PFSK-1 (cell line): Measurements from ENCODE around the gene RMI1.

ENCODE experiments used
- FOXP2 ChIP-seq: optimal IDR thresholded peaks from 2 replicates; pipeline ENCODE3; 2011; ENCODE audit warnings: borderline replicate concordance, control low read depth, inconsistent platforms; ENCODE audit not compliant: insufficient read depth; ENCODE audit errors: extremely low read length, extremely low read depth
- POLR2AphosphoS5 ChIP-seq: IDR thresholded peaks from 2 replicates; pipeline ENCODE4 v1.6.1; 2012; ENCODE audit warnings: low read depth, mild to moderate bottlenecking, control low read depth, low read length, moderate library complexity
- SIN3A ChIP-seq: IDR thresholded peaks from 2 replicates; pipeline ENCODE4 v1.6.1; 2012; ENCODE audit warnings: mild to moderate bottlenecking, low read length, moderate library complexity, borderline replicate concordance; ENCODE audit not compliant: insufficient read depth
- TAF1 ChIP-seq: IDR thresholded peaks from 2 replicates; pipeline ENCODE4 v1.6.1; 2012; ENCODE audit warnings: low read length, control low read depth, borderline replicate concordance; ENCODE audit not compliant: insufficient read depth
- TF ChIP-seq, protein P1 (sequence below), 2 experiments: IDR thresholded peaks; 2 replicates each; pipeline versions ENCODE4 v1.6.1 to v1.8.0; 2011 to 2012; ENCODE audit warnings: low read depth in 2 of 2, low read length in 2 of 2, control low read depth in 1 of 2, inconsistent platforms in 1 of 2, mild to moderate bottlenecking in 1 of 2, moderate library complexity in 1 of 2; ENCODE audit not compliant: insufficient read depth in 1 of 2

The RMI1 gene

DNA sequence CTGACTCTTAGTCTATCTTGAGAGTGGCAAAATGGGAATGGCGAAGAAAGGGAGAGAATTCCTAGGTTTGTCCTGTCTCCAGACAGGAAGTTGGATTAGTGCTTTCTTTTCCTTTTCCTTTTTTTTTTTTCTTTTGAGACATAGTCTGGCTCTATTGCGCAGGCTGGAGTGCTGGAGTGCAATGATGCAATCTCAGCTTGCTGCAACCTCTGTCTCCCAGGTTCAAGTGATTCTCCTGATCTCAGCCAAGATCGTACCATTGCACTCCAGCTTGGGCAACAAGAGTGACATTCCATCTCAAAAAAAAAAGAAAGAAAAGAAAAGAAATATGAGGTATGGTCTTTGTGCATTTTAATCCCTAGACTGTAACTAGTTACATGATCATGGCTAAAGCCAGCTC is 46.8 kb upstream of the RMI1 start:
- no peak for TF ChIP-seq TAF1
- TF ChIP-seq FOXP2: no peak
- TF ChIP-seq POLR2AphosphoS5: no peak
- TF ChIP-seq, protein P1, sequence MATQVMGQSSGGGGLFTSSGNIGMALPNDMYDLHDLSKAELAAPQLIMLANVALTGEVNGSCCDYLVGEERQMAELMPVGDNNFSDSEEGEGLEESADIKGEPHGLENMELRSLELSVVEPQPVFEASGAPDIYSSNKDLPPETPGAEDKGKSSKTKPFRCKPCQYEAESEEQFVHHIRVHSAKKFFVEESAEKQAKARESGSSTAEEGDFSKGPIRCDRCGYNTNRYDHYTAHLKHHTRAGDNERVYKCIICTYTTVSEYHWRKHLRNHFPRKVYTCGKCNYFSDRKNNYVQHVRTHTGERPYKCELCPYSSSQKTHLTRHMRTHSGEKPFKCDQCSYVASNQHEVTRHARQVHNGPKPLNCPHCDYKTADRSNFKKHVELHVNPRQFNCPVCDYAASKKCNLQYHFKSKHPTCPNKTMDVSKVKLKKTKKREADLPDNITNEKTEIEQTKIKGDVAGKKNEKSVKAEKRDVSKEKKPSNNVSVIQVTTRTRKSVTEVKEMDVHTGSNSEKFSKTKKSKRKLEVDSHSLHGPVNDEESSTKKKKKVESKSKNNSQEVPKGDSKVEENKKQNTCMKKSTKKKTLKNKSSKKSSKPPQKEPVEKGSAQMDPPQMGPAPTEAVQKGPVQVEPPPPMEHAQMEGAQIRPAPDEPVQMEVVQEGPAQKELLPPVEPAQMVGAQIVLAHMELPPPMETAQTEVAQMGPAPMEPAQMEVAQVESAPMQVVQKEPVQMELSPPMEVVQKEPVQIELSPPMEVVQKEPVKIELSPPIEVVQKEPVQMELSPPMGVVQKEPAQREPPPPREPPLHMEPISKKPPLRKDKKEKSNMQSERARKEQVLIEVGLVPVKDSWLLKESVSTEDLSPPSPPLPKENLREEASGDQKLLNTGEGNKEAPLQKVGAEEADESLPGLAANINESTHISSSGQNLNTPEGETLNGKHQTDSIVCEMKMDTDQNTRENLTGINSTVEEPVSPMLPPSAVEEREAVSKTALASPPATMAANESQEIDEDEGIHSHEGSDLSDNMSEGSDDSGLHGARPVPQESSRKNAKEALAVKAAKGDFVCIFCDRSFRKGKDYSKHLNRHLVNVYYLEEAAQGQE (IDR thresholded peaks at IDR 0.05; ENCODE audit: insufficient read depth in 1 of 2, low read depth in 2 of 2, low read length in 2 of 2): no peak
- TF ChIP-seq SIN3A: no peak

DNA sequence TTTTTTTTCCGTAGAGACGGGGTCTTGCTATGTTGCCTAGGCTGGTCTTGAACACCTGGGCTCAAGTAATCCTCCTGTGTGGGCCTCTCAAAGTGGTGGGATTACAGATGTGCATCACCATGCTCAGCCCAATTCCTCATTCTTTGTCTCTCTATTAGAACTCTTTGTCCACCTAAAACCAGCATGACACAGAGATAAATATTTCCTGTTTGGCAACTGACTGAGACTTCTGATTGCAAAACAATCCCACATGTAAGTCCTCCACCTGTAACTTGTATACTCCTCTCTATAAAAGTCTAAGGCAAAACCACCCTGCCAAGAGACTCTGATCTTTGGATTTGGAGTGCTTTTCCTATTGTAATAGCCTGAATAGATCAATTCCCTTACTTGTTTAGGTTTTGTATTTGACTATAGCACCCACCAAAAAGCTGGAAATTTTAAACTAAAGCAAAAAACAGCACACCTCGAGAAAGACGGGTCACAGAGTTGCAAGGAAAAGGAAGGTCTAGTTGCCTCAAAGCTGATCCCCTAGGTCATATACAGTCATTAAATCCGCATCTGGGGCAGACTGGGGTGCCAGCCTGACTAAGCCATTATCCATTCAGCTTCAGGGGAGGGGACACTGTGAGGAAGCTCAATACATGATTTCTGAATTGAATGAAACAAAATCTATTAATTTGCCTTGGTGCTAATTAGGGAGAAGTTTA is 45.9 kb upstream of the RMI1 start:
- no peak for TF ChIP-seq POLR2AphosphoS5
- TF ChIP-seq SIN3A: no peak
- TF ChIP-seq, protein P1 (IDR thresholded peaks at IDR 0.05; ENCODE audit: insufficient read depth in 1 of 2, low read depth in 2 of 2, low read length in 2 of 2): no peak
- no peak for TF ChIP-seq TAF1
- TF ChIP-seq FOXP2: no peak

DNA sequence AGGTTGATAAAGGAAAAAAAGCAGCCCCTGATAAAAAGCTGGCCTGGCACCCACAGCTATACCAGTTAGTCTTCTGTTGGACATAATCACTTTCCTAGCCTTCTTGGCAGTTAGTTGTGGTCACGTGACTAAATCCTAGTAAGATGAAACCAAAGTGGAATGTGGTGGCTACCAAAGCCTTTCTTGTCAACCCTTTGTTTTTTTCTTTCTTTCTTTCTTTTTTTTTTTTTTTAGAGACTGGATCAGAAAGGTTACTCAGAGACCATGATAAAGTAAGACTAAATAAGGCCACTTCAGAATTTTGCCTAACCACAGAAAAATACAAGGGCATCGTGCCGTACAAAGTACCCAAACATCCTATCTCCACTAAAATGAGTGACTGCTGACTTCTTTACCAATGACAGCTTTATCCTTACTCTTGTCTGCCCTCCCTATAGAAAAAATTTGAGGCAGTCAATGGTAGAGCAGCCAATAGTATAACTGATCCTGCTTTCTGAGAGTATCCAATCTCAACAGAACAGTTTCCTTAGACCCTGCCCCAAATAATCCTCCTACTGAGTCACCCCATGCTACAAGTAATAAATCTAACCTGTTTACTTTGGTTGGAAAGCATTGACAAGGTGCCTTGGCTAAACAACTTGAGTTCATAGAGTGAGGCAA is 45.2 kb upstream of the RMI1 start:
- TF ChIP-seq POLR2AphosphoS5 (no peak), FOXP2 (no peak), SIN3A (no peak)

DNA sequence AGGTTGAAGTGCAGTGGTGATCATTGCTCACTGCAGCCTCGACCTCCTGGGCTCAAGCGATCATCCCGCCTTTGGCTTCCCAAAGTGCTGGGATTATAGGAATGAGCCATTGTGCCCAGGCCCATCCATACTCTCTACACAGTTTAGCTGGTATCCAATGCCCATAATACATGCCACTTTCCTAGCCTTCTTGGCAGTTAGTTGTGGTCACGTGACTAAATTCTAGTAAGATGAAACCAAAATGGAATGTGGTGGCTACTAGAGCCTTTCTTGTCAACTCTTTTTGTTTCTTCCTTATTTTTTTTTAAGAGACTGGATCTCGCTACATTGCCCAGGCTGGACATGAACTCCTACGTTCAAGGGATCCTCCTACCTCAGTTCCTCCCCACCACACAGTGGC is 44.1 kb upstream of the RMI1 start:
- TF ChIP-seq FOXP2: no peak
- no peak for TF ChIP-seq POLR2AphosphoS5
- TF ChIP-seq, protein P1 (IDR thresholded peaks at IDR 0.05; ENCODE audit: insufficient read depth in 1 of 2, low read depth in 2 of 2, low read length in 2 of 2): no peak
- no peak for TF ChIP-seq SIN3A
- no peak for TF ChIP-seq TAF1

DNA sequence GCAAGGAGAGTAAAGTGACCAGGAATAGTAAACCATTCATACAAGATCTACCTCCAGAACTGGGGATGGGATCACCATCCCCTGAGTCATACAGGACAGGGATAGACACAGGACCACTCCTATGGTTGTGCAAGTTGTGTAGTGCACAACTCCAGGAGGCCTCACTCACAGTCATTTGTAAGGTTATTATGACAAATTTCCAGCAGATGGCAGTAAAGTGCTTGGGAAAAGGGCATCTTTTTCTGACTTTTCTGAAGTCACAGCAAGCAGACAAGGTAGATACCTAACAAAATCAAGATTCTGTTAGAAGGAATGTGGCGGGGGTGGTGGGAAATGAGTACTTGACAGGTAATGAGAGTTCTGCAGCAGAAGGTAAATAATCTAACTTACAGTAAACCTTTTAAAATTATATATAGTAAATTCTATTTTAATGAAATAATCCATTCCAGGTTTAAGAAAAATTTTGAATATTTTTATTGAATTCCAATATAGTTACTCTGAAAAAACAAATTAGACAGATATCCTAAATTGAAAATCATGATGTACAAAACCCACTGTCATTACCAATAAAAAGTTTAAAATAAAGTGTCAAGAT is 42.6 kb upstream of the RMI1 start:
- TF ChIP-seq, protein P1 (IDR thresholded peaks at IDR 0.05; ENCODE audit: insufficient read depth in 1 of 2, low read depth in 2 of 2, low read length in 2 of 2): no peak
- TF ChIP-seq TAF1 (no peak), FOXP2 (no peak), SIN3A (no peak), POLR2AphosphoS5 (no peak)
